Smooth muscle cell of trachea (primary cell): ENCODE measurements around the gene ZNF709. TPM values are rescaled to one million over a fixed set of nuclear protein-coding genes. Genes with fewer than 3 reads are reported as not detected.

Experiments
- total RNA-seq: library from RNA; depleted of rRNA; stranded (reverse); fragments of >200 nt; gene quantifications from 2 replicates; pipeline ENCODE4 v1.2.1, GENCODE V29; 2014

The ZNF709 gene
- total RNA-seq: 3.5 and 4.1 TPM in 2 replicates

GRCh38 chr19:12484371-12485051, at the start of gene ZNF709:
ZNF709 (minus strand) TSS chr19:12484816; CDS start chr19:12484657, 159 bp downstream.

GRCh38 chr19:12440541-12441316, 43.9 kb downstream of the ZNF709 start, which contains the start of gene ZNF443:
ZNF443 (minus strand) TSS chr19:12441021; CDS start chr19:12440914, 107 bp downstream.

Other genes with a start within 250 kb of the ZNF709 start
- 10.4 and 14.0 TPM in 2 replicates for gene ZNF44, start 189.9 kb downstream of the ZNF709 start, total RNA-seq
- gene ZNF563, start 151.2 kb downstream of the ZNF709 start, total RNA-seq: 4.1 and 4.8 TPM in 2 replicates
- gene ZNF442, start 119.1 kb downstream of the ZNF709 start, total RNA-seq: 3.5 and 3.9 TPM in 2 replicates
- 1.5 and 3.1 TPM in 2 replicates for gene ZNF799, start 83.5 kb downstream of the ZNF709 start, total RNA-seq
- 2.0 and 2.8 TPM in 2 replicates for gene ZNF443, start 43.8 kb downstream of the ZNF709 start, total RNA-seq
- 8.3 and 9.3 TPM in 2 replicates for gene ZNF564, start 66.7 kb upstream of the ZNF709 start, total RNA-seq
- 11.7 and 12.1 TPM in 2 replicates for gene ZNF490, start 126.0 kb upstream of the ZNF709 start, total RNA-seq
- gene ZNF791, start 126.1 kb upstream of the ZNF709 start, total RNA-seq: 11.1 and 18.6 TPM in 2 replicates
- gene MAN2B1, start 181.9 kb upstream of the ZNF709 start, total RNA-seq: 34.5 and 56.2 TPM in 2 replicates
- gene WDR83, start 182.0 kb upstream of the ZNF709 start, total RNA-seq: 10.6 and 14.4 TPM in 2 replicates
- gene DHPS, start 197.1 kb upstream of the ZNF709 start, total RNA-seq: 55.3 and 56.6 TPM in 2 replicates
- not detected in 2 replicates for gene GNG14, start 203.2 kb upstream of the ZNF709 start, total RNA-seq
- 4.6 and 8.3 TPM in 2 replicates for gene FBXW9, start 211.8 kb upstream of the ZNF709 start, total RNA-seq
- 37.8 and 50.0 TPM in 2 replicates for gene TNPO2, start 239.1 kb upstream of the ZNF709 start, total RNA-seq
- gene TRIR, start 249.9 kb upstream of the ZNF709 start, total RNA-seq: 124 and 148 TPM in 2 replicates